GM19372 (cell line): ENCODE data around the gene PPP2R3A.

Experiments
- ATAC-seq: cut with Tn5 transposase; IDR thresholded peaks from one replicate; pipeline ENCODE4 v1.9.1; 2021; ENCODE audit warnings: mild to moderate bottlenecking, low read depth, moderate library complexity; ENCODE audit not compliant: unreplicated experiment

Gene PPP2R3A

GRCh38 chr3:135970506-135971116 is 5.1 kb downstream of the PPP2R3A start:
- no peak for ATAC-seq

GRCh38 chr3:135973841-135974240 is 8.3 kb downstream of the PPP2R3A start:
- ATAC-seq = no peak

GRCh38 chr3:135975053-135975452 is 9.5 kb downstream of the PPP2R3A start:
- ATAC-seq = no peak

DNA sequence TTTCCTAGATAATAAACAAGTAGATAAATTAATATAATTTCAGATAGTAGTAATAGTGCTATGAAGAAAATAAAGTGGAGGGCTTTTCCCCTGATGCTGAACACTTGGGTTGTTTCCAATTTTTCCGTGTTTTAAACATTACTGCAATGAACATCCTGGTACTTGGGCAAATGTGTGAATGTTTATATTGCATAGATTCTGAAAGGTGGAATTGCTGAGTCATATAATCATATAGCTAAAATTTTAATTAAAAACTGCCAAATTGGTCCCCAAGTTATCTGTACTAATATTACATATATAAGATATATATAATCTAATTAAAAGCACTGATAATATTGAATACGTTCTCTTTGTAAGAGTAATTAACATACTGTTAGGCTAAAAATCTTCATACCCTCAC is 10.0 kb downstream of the PPP2R3A start:
- ATAC-seq = no peak

DNA sequence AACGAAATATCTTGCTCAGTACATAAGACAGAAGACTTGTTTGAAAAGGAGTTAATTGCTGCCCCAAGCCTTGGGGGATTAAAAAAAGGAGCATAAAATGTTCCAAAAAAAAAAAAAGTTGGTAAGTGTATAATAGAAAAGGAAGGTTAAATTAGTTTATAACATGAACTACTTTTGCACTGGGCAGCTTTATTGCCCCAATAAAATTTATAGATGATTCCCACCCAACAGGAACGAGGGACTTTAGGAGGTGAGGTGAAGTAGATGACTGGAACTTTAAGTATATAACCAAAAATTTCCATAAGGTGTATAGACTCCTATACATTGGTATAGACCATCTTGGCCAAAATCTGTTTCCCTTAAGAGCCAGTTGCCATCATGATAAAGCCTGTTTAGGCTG is 14.8 kb downstream of the PPP2R3A start:
- ATAC-seq = no peak

DNA sequence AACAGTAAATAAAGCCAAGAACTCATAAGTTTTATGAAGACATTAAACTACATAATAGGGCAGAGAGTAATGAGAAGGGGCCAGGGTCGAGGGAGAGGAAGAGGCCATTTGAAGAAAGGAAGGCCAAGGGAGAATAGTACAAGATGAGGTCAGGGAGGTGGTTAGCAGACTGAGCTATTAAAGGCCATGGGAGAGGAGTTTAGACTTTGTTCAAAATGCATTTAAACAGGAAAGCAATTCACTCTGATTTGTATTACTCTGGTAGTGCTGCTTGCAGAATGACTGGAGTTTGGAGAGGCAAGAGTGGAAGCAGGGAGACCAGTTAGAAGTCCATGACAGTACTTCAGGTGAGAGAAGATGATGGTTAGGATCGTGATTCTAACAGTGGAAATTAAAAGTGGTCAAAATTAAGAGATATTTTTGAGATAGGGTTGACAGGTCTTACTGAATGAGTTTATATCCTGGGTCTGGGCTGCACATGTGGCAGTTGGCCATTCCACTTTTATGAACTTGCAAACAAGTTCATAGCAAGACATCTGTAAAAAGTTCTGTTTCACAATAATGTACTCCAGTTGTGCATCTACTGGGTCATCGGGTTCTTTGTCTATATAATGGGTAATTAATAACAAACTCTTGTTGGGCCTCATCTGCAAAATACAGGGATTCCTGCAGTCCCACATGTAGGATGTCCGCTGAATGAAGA is 16.3 kb downstream of the PPP2R3A start:
- no peak for ATAC-seq

- no peak for ATAC-seq
Observed at GRCh38 chr3:135982404-135982761, 16.9 kb downstream of the PPP2R3A start.

GRCh38 chr3:135982922-135983581 is 17.5 kb downstream of the PPP2R3A start:
- no peak for ATAC-seq

DNA sequence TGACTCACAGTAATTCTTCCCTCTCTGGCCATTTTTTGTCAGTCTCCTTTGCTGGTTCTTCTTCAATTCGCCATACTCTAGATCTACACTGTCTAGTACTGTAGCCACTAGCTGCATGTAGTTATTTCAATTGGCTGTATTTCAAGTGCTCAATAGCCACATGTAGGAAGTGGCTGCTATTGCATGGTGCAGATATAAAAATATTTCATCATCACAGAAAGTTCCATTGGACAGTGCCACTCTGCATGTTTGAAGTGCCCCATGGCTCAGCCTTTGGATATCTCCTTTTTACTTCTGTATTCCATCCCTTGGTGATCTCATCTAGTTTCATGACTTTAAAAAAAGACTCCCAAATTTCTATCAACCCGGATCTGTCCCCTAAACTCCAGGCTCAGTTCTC is 22.1 kb downstream of the PPP2R3A start:
- ATAC-seq = no peak

- ATAC-seq = no peak
Observed at GRCh38 chr3:135989242-135989641, 23.7 kb downstream of the PPP2R3A start.

DNA sequence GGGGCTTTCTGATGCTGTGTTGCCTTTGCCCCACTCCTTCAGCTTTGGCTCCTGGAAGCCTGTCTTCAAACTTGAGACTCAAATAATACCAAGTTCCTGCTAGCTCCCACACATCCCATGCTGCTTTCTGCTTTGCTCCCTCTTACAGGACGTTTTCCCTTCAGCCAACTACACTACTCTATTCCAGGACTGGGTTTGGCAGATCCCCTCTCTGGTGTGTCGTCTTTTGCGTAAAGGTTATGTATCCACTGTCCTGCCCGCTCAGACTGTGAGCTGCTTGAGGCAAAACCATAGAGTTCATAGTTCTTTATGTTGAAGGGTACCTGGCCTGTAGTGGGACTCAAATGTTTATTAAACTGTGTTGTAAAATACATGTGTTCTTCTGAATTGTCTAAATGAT is 25.4 kb downstream of the PPP2R3A start:
- no peak for ATAC-seq

DNA sequence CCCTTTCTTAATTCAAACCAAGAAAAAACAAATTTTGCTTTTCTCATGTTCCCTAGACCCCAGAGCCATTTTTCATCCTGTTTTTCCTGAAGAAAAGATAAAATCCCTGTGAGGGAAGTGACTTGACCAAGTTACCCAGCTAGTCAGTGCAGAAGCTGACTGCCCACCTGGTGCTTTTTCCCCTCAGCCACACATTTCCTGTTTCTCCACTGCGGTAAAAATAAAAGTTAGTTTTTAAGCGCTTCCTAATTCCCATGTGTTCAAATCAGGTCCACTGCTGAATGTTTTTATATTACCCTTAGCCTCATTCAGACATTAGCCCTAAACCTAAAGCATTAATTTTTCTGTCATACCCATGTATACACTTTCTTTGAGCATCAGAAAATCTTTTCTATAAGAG is 26.1 kb downstream of the PPP2R3A start:
- ATAC-seq = no peak

DNA sequence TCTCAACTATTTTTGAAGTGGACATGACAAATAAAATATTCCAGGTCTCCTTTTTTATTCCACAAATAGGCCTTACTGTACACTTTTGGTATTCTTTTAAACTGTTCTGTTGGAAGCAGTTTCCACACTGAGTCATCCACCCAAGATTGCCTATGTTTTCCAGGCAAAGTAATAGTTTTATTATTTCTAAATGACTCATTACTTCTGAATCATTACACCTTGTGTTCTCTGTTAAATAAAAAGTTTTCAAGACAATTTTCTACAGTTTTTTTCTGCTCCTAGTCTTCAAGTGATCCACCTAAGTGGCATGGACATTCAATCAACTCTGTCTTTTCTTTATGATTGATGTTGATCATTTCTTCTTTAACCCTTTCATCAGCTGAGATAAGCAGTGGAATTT is 26.5 kb downstream of the PPP2R3A start:
- ATAC-seq = no peak

- no peak for ATAC-seq
Observed at GRCh38 chr3:135994708-135995337, 29.3 kb downstream of the PPP2R3A start.

DNA sequence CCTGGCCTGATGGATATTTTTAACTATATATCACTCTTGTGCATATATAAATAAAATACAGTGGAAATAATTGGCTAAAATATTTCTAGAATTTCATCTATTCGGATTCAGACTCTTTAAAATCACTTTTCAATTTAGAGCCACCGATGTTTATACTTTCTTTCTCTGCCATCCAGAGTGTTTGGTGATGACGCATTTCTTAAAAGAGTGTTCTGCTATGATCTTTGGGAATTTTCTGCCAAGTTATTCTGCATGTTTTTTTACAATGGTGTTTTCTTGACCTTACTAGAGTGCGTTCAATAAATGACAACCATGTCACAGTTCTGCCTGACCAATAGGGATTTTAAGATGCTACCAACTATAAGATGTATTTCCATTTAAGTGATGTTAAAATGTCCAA is 30.2 kb downstream of the PPP2R3A start:
- ATAC-seq = no peak

GRCh38 chr3:135997554-135998320 is 32.2 kb downstream of the PPP2R3A start:
- ATAC-seq = no peak

DNA sequence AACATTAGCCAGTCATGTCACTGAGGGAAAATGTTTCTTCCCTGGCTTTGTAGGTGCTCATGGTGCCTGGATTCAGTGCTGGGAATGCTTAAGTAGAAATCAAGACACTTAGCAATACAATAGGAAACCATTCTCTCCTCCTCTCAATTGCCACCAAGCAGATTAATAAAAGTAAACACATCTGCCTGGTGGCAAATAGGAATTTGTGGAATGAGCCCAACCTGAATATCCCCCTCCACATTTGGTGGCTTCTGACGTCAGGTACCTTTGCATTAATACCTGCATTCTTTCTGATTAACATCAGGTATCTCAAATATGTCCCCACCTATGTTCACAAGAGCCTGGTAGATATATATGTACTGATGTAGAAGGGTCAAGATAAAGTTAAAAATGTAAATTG is 42.7 kb downstream of the PPP2R3A start:
- no peak for ATAC-seq

DNA sequence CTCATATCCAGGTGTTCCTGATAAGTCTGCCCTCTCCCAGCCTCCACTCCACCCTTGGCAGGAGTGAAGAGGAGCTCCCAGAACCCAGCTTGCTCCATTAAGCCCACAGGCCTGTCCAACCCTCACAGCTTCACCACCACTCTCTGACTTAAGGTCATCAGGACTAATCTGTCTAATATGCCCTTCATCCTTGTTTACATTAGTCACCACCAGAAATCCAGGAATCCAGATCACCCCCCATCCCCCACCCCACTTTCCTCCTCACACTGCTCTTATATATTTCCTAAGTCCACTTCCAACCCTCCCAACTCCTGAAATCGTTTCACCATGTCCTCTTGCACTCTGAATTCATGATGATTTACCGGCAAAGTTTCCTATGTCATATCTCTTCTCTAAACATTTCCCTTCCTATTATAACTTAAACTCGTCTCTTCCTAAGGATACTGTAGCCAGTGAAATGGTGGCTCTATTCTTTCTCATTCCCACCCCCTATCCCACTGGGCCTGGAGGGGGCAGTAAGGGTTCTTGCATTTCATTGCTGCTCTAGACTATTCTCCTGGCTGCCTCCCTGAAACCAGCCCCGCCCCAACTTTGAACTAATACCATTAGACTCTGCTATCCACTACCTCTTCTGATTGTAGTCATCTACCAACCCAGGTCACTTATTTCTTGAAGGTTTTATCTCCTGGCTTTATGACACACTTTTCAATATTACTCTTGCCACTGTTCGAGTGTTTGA is 43.4 kb downstream of the PPP2R3A start:
- ATAC-seq = no peak

DNA sequence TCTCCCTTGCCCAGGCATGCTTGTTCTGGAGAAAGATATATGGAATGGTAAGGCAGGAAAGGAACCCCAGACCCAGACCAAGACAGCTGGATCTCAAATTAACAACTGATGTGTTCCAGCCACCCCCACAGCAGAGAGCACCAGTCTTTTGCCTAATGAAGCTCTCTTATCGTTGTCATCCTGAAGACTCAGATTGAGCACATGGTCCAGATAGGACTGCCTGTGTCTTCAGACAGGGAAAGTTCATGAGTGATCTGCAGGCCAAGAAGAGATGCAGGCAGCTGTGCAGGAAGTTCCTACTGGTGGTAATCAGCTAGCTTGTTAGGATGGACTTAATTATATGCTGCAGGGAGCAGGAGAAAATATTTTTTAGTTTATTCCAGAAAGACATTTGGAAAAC is 53.3 kb downstream of the PPP2R3A start:
- ATAC-seq = no peak

DNA sequence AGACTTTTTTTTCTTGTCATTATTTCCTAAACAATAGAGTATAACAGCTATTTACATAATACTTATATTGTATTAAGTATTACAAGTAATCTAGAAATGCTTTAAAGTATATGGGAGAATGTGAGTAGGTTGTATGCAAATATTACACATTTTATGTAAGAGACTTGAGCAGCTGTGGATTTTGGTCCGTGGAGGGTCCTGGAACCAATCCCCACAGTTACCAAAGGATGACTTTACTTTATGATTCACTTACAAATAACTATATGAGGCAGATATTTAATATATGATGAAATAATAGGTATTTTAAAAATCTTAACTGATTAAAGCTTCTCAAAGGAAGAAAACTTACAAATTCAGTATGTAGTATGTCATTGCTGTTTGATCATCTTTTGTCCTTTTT is 56.3 kb downstream of the PPP2R3A start:
- no peak for ATAC-seq
